Bone marrow (tissue), 2 donors: ENCODE measurements around the gene HIPK1.
A peak's percentile ranks its signal among the peaks of the same experiment; 100 is the strongest.

Experiments used
- DNase-seq, 2 donors: peaks; one replicate each; lab custom pipeline; 2025; lab: John Stamatoyannopoulos, UW

The HIPK1 gene

GRCh38 chr1:113928941-113929749, at the start of gene HIPK1:
TSS of gene HIPK1 (plus strand) at chr1:113929324.
- DNase-seq = peak; percentile 86 to 92

GRCh38 chr1:113879739-113880038, 49.4 kb upstream of the HIPK1 start:
- DNase-seq = no peak

DNA sequence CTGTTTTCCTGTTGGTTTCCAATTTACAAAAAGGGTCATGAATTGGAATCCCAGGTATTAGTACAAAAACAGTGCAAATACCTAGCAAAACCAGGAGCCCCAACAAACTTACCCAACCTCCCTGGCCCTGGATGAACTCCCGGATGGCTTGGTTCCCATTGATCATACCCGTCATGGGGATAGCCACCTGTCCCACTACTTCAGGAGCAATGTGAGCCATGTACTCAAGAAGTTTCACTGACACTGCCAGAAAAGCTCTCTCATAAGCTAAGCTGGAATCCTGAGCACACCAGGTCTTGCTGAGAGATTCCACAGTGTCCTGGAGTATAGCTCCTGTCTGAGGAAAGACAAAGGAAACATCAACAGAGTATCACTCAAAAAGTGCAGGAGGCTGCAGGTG, 47.5 kb upstream of the HIPK1 start:
- DNase-seq = no peak

GRCh38 chr1:113886417-113887401, 42.4 kb upstream of the HIPK1 start:
- no peak for DNase-seq

- no peak for DNase-seq
These were observed 41.5 kb upstream of the HIPK1 start, which contains the start of gene BCL2L15 for GRCh38 chr1:113887402-113888175. TSS of gene BCL2L15 (minus strand) at chr1:113887581. CDS start at chr1:113887375, 206 bp downstream.

DNA sequence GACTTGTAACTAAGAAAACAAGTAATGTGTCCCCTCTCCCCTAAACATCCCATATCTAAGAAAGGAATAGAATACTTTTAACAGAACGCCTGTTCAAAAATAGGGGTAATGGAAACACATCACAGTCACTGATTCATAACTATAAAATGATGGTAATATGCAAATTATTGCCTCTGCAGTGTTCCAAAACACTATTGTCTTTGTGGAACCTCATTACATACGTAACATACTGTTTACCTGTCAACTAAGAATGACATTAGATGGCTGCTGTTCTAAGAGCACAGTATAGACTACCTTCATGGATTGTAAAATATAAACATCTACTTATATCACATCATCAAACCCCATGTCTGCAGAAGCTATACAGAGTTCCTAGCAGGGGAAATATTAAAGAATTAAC, 38.3 kb upstream of the HIPK1 start:
- no peak for DNase-seq

DNA sequence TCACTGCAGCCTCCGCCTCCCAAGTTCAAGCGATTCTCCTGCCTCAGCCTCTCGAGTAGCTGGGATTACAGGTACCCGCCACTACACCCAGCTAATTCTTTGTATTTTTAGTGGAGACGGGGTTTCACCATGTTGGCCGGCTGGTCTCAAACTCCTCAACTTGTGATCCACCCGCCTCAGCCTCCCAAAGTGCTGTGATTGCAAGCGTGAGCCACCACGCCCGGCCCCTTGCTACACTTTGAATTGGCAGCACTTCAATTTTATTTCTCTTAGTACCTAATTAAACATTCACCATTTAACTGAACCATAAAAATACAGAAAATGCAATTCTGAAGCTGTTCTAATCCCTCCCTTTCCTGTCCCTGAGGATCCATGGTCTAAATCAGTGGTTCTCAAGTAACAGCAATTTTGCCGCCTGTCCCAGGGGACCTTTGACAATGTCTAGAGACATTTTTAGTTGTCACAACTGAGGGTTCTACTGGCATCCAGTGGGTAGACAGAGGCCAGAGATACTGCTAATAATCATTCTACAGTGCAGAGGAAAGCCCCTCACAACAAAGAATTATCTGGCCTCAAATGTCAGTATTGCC, 37.4 kb upstream of the HIPK1 start:
- DNase-seq = no peak

DNA sequence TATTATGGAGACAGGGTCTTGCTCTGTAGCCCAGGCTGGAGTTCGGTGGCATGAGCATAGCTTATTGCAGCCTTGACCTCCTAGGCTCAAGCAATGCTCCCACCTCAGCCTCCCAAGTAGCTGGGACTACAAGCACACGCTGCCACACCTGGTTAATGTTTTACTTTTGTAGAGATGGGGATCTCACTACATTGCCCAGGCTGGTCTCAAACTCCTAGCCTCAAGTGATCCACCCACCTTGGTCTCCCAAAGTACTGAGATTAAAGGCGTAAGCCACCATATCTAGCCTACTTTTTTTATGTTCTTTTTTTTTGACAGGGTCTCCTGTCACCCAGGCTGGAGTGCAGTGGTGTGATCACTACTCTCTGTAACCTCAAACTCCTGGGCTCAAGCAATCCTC, 35.9 kb upstream of the HIPK1 start:
- DNase-seq = no peak

- DNase-seq = no peak
These were observed 34.0 kb upstream of the HIPK1 start for GRCh38 chr1:113895098-113895497.

- no peak for DNase-seq
These were observed 33.2 kb upstream of the HIPK1 start for GRCh38 chr1:113895961-113896360.

GRCh38 chr1:113898241-113898814, 30.8 kb upstream of the HIPK1 start:
- no peak for DNase-seq

DNA sequence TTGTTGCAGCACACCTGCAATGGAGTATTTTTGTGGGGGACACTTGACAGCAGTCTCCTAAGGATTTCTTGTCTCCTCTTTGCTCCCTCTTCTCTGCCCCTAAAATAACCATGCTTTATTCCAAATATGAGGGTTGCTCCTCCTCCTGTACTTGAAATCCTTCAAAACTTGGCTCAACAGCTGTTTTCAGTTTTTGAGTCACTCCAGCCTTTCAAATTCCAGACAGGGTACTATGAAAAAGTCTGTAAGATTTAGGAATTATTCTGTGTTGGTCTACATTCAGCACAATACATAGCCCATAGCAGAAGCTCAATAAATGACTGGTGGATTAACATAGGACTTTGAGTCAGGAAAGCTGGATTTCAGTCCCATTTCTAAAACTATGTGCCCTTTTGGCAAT, 30.0 kb upstream of the HIPK1 start:
- no peak for DNase-seq

DNA sequence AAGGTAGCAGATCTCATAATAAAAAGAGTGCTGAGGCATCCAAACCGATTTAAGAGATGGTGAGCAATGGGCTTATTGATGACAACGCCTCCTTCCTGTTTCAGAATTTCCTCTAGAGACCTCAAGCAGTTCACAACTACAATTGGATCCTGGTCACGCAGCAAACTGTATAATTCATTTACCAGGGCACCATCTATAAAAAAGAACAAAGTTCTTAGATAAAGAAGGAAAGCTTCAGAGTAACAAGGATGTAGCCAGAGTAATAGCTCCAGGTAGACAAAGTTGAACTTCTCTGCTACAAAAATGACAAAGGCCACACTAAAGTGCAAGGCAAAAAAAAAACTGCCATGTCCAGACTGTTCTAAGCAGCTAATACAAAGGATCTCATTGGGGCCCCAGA, 27.9 kb upstream of the HIPK1 start:
- DNase-seq = no peak

- DNase-seq = no peak
These were observed 25.4 kb upstream of the HIPK1 start for GRCh38 chr1:113903501-113904292.

DNA sequence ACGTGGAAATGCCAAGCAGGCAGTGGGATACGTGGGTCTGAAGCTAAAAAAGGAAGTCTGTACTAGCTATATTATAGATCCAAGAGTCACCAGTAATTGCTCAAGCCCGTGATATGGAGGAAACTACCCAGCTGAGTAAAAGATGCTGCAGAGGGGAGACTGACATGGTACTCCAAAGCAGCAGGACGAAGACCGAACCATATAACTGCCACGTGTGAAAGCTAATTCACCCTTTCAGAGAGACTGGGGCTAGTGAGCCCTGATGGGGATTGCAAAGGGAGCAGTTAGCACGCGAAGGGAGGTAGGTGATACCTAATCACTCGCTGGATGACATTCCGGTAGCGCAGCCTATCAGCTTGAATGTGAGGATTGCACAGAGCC, 24.8 kb upstream of the HIPK1 start:
- peak in 1 of 2 donors; percentile 77 for DNase-seq

DNA sequence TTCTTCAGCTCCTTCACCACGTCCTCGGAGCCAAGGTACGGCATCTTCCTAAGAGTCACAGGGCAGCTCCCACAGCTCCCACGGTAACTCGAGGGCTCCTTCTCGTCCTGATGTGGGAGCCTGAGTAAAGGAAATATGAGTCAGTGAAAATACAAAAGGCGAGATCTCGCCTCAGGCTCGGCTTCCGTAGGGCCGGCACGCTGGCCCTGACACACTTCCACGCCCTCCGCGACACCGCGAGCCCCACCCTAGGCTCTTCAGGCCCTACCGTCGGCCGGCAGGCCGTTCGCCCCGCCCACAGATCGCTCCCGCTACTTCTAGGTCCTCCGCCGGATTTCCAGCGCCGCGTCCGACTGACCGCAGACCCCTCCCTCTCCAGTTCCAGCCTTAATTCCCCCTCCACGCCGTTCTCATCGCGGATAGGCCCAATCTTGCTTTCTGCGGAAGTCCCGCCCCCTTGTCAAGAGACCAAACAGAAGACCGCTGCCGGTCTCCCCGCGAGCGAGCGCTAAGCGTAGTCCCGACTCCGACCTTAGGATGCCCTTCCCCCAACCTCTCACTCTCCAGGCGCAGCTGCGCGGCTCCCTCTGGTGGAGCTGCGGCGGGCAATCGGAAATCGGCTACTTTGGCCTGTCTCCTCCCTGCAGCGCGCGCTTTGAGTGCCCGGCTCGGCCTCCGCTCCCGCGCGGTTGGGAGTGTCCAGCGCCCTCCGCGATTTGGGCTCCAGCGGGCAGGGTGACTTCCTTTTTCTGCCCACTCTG, 24.3 kb upstream of the HIPK1 start, which contains the start of the genes AP4B1 and DCLRE1B:
Gene AP4B1, minus strand, starts transcription at position 126 of the 761 bp plus-strand sequence. Its CDS starts 82 bp downstream, at position 44.
Gene DCLRE1B, plus strand, starts transcription at position 653 of the 761 bp plus-strand sequence. CDS start 261 bp downstream, outside the sequence.
- peak; percentile 98 to 99 for DNase-seq

DNA sequence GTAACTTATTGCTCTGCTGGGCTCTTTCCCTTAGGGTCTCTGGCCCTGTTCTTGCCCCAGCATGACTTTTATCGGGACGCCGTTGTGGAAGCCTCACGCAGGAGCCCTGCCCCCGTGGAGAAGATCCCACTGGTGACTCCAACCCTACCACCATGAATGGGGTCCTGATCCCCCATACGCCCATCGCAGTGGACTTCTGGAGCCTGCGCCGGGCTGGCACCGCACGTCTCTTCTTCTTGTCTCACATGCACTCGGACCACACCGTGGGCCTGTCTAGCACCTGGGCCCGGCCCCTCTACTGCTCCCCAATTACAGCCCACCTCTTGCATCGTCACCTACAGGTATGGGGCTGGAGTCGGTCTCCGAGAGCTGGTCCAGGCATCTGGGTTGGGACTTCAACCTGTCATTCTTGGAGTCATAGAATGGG, 23.7 kb upstream of the HIPK1 start:
- DNase-seq = no peak

GRCh38 chr1:113912594-113913311, 16.4 kb upstream of the HIPK1 start:
- DNase-seq = no peak

DNA sequence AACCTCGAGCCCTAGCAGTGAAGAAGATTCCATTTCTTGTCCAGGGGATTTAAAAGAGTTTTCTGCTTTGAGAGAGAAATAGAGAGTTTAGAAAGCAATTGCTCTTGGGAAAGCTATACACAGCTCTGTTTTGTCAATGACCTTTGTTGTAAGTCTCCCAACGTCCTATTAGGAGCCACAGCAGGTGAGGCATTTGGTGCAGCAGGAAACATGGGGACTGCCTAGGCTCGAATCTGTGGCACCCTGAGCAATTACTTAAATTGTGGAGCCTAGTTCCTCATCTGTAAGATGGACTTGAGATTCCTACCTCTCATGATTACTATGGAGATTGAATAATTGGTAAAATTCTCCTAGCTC, 15.8 kb upstream of the HIPK1 start:
- no peak for DNase-seq
